NCI-H524 (cell line): ENCODE measurements around the gene LYPD3.
A peak's percentile ranks its signal among the peaks of the same experiment; 100 is the strongest.
"Not testable (repeated sequence)": the region's sequence is repeated elsewhere in the genome, so short reads cannot be mapped to it uniquely, and the experiment has no call there.

ENCODE experiments used
- DNase-seq, 2 experiments: peaks; one replicate each; lab custom pipeline; 2025; lab: John Stamatoyannopoulos, UW

LYPD3 gene

DNA sequence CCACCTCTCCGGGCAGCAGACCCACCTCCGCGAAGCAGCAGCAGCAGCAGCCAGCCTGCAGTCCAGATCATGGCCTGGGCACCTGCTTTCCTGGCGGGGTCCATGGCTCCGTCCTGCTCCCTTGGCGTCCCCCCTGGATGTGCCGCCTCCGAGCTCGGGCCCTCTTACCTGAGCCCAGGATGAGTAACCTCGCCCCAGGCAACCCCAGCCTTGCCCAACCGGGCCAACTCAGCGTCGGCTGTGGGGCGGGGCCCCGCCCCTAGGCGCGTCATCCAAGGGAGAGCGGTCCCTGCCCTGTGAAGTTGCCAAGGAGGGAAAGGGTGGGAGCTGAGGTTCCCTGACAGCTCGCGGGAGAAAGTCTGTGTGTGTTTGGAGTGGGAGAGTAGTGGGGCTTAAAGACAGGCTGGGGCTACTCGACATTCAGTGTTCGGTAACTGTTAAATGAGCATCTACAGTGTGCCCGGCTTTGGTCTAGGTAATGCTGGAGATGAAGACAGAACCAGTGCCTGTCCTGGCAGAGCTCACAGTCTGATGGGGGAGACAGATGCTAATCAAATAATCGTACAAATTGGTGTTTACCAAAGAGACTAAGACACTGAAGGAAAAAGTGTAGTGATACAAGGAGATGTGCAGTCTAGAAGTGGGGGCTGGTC is at the start of gene LYPD3:
Gene LYPD3, minus strand, starts transcription at position 141 of the 653 bp plus-strand sequence. Its CDS starts 37 bp downstream, at position 104.
- no peak for DNase-seq

- not testable (repeated sequence) for DNase-seq
Observed at GRCh38 chr19:43512399-43512798, 47.0 kb upstream of the LYPD3 start.

DNA sequence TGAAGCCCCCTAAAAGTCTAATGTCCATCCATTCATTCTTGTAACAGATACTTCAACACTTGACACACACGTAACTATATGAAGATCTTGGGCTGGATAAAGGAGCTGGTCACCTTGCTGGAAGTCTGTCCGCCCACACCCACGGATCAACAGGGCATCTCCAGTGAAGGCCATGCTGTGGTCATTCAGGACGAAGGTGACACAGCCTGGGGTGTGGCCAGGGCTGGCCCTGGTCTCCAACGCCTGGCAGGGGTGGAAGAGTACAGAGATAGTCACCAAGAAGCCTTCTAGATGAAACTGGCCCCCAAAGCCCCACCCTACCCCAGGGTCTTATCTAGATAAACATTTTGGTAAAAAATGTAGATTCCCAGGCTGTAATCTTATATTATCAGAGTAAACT is 45.9 kb upstream of the LYPD3 start:
- no peak for DNase-seq

DNA sequence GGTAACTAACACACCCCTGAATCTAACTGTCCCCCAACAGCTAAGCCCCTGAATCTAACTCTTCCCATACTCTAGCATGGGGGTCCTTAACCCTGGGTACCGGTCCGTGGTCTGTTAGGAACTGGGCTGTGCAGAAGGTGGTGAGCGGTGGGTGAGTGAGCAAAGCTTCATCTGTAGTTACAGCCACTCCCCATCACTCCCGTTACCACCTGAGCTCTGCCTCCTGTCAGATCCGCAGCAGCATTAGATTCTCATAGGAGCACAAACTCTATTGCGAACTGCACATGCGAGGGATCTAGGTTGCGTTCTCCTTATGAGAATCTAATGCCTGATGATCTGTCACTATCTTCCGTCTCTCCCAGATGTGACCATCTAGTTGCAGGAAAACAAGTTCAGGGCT is 45.3 kb upstream of the LYPD3 start:
- no peak for DNase-seq

- no peak for DNase-seq
Observed at GRCh38 chr19:43507880-43508279, 42.5 kb upstream of the LYPD3 start.

GRCh38 chr19:43506629-43507028 is 41.2 kb upstream of the LYPD3 start:
- no peak for DNase-seq

DNA sequence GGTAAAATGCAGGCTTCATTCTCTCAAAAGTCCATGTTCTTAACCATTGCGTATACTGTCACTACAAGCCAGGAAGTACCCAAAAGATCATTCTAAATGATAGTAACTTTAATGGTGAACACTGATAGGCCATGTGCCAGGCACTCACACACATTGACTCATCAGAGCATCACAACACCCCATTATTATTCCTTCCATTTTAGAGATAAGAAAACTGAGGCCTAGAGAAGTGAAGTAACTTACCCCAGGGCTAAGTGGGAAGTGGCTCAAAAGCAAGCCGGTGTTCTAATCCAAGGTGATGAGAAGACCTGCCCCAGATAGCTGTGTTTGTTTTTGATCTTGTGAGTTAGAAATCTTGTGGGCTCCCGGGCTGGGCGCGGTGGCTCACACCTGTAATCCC is 40.5 kb upstream of the LYPD3 start:
- no peak for DNase-seq

DNA sequence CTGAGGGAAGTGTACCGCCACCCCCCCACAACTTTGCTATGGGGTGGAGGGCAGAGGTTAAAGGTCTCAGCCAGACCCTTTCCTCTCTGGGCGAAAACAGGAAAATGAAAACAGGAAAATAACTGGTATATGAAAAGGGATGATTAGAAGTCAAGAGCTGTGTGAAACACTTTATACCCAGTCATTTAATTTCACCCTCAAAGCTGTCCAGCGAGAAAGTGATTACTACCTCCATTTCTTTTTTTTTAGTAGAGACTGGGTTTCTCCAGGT is 39.7 kb upstream of the LYPD3 start:
- DNase-seq: no peak

DNA sequence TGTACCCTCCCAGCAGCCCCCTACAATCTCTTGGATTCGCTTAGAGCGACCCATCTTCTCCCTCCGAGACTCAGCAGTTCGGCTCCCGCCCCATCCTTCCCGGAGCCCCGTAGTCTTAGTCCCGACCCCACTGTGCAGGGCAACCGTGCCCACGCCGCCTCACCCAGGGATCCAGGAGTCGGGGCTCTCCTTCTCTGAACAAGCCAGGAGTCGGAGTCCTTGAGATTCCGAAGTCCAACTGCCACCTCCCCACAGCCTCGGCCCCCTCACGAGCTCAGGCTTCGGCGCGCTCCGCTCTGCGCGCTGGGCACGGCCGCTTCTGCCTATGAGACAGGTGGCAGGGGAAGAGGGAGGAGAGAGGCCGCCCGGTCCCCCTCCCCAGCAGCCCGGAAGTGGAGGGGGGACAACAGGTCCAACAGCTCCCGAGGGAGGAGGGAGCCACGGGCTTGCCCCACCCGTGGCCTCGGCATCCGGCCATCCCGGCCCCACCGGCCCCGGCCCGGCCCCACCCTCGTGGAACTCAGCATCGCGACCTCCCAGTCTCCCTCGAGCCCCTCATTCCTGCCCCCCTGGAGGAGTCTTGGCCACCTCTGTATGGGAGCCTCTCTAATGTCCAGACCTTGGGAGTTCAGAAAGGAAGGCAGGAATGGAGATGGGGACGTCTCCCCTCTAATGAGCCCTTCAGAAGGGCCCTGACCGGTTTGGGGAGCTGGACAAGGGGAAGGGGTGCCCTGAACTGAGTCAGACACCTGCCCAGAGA is 39.2 kb upstream of the LYPD3 start, which contains the start of gene PHLDB3:
Gene PHLDB3, minus strand, starts transcription at position 321 of the 760 bp plus-strand sequence. CDS start 628 bp downstream, outside the sequence.
- peak in 1 of 2 experiments; percentile 56 for DNase-seq

DNA sequence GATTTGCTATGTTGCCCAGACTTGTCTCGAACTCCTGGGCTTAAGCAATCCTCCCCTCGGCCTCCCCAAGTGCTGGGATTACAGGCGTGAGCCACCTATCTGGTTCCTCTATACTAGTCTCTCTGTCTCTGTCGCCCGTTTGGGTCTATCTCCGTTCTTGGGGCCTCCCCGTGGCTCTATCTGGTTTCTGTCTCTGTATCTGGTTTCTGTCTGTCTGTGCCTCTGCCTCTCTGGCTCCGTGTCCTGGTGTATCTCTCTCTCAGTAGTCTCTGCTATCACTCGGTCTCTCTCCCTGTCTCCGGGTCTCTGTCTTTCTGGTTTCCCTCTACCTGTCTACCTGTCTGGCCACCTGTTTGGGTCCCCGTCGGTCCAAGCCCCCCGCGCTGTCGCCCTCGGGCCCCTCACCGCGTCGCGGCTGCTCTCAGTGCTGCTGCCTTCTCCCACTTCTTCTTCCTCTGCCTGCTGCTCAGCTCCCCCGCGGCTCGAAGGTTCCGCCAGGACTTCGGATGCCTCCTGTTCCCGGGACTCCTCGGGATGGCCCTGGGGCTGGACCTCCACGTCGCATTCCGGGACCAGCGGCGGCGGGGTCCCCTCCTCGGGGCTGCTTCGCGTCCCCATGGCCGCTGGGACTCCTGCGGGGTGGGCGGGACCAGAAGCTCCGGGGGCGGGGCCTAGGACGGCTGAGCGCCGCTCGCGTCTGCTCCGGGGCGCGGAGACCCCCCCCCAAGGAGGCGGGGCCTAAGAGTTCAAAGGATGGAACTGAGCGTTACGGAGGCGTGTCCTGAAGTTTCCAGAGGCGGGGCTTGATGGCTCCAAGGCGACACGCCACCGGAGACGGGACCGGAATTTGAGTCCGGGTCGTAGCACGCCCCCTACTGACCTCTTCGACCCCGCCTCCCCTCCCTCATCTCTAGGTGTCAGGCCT is 38.4 kb upstream of the LYPD3 start:
- peak; percentile 67 to 88 for DNase-seq

- no peak for DNase-seq
Observed at GRCh38 chr19:43502419-43502976, 37.1 kb upstream of the LYPD3 start.

- DNase-seq: no peak
Observed at GRCh38 chr19:43501661-43502418, 36.4 kb upstream of the LYPD3 start.

DNA sequence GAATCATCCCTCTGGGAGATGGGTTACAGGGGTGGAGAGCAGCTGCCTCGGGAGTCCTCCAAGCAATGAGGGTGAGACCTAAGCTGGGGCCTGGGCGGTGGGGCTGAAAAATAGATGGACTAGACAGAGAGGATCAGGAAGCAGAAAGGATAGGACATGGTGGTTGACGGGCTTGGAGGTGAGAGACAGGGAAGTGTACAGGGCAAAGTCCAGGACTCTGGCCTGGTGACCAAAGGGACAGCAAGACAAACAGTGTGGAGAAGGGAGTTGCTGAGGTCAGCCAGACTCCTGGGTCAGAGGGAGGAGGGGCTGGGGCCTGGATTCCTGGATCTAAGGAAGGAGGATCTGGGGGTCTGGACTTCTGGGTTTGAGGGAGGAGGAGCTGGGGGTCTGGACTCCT is 33.6 kb upstream of the LYPD3 start:
- DNase-seq: no peak

DNA sequence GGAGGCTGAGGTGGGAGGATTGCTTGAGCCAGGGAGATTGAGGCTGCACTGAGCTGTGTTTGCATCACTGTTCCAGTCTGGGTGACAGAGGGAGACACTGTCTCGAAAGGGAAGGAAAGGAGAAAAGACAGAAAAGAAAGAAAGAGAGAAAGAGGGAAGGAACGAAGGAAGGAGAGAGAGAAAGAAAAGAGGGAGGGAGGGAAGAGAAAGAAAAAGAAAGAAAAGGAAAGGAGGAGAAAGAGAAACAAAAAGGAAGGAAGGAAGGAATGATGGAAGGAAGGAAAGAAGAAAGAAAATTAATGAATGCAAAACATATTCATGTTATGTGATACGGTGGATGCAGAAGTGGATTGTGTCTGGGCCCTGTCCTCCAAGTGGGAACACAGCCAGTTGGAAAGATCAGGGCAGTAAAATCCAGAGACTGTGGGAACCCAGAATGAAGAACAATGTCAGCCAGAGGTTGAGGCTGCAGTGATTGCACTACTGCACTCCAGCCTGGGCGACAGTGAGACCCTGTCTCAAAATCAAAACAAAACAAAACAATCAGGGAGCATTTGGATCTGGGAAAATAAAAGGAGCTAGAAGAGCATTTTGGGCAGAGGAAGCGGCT is 32.9 kb upstream of the LYPD3 start:
- DNase-seq: no peak

DNA sequence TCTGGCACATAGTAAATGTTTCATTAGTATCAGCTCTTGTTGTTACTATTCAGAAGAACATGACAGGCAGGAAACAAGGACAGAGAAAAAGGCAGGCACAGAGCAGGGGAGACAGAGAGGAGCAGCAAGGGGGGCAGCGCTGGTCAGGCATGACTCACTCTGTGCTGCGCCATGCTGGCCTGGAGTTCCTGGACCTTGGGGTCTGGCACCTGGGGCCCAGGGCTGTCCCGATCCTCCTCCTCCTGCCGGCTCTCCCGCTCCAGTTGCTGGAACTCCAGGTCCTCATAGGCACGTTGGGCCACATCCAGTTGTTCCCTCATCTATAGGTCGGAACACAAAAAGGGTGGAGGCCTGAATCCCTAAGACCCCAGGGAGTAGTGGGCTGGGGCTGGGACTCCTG is 31.6 kb upstream of the LYPD3 start:
- DNase-seq: no peak

DNA sequence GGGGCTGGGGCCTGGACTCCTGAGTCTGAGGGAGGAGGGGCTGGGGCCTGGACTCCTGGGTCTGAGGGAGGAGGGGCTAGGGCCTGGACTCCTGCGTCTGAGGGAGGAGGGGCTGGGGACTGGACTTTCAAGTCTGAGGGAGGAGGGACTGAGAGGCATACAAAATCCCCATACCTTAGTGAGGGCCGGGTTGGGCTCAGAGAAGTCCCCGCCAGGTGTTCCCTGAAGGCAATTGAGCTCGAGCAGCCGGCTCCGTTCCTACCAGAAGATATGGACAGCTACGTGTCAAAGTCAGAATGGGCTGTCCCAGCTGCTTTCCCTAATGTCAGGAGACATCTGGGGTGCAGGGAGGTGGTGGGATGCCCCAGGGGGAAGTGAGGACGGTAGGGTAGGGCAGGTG is 29.7 kb upstream of the LYPD3 start:
- no peak for DNase-seq

DNA sequence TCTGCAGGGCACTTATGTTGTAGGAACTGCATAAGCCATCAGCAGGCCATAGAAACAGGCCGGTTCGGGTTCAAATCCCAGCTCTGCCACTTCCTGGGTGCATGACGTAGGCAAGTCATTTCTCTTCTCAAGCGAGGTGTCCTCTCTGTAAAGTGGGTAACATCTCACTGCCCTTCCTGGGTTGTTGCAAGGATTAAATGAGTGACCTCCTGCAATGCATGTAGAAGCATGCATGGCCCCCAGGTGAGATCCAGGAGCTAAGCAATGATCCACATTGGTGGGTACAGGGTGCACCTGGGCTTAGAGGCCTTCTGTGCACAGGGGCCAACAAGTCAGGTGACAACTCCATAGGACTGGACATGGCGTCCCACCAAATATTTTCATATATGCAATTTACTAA is 25.4 kb upstream of the LYPD3 start:
- DNase-seq: no peak

GRCh38 chr19:43489979-43490599 is 24.7 kb upstream of the LYPD3 start:
- no peak for DNase-seq

GRCh38 chr19:43489310-43489709 is 23.9 kb upstream of the LYPD3 start:
- DNase-seq: no peak

DNA sequence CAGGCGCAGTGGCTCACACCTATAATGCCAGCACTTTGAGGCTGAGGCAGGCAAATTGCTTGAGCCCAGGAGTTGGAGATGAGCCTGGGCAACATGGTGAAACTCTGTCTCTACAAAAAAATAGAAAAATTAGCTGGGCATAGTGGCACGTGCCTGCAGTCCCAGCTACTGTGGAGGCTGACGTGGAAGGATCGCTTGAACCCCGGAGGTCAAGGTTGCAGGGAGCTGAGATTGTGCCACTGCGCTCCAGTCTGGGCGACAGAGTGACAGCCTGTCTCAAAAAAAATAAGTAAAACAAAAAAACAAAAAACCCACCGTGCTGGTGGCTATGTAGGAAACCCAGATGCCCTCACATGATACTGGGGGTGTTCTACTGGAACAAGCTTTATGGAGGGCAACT is 22.8 kb upstream of the LYPD3 start:
- DNase-seq: no peak

- no peak for DNase-seq
Observed at GRCh38 chr19:43486412-43486811, 21.0 kb upstream of the LYPD3 start.
